Colonic mucosa (tissue), 4 donors: Measurements from ENCODE around the gene BRCA2. TPM values are rescaled to one million over a fixed set of nuclear protein-coding genes. Genes with fewer than 3 reads are reported as not detected.

Experiments used
- DNase-seq: peaks from one replicate; pipeline ENCODE4 v3.0.0-alpha.2; 2020
- H3K27ac ChIP-seq: fragments of 200-600 bp; one replicate; pipeline ENCODE4 v1.8.0; 2021
- H3K27me3 ChIP-seq: fragments of 200-600 bp; one replicate; pipeline ENCODE4 v1.8.0; 2021
- H3K36me3 ChIP-seq: fragments of 200-600 bp; one replicate; pipeline ENCODE4 v1.8.0; 2021
- H3K4me1 ChIP-seq: fragments of 200-600 bp; one replicate; pipeline ENCODE4 v1.8.0; 2021; ENCODE audit warnings: mild to moderate bottlenecking
- H3K4me3 ChIP-seq: fragments of 200-600 bp; one replicate; pipeline ENCODE4 v1.8.0; 2021
- H3K9ac ChIP-seq, 2 donors: one replicate each; pipeline ENCODE4 v1.7.0; 2013; ENCODE audit warnings: control low read depth in 2 of 2, low read depth in 2 of 2, low read length in 2 of 2
- H3K9me3 ChIP-seq: fragments of 200-600 bp; one replicate; pipeline ENCODE4 v1.8.0; 2021
- intact Hi-C: fragments of 100-400 bp; cut with DNase I; formaldehyde crosslinking; loops from one replicate; pipeline ENCODE4 v1.14.1; 2022
- total RNA-seq, 2 donors: library from RNA; stranded (reverse); fragmentation: NEBNext Ultra II Directional in 1 of 2; extraction: Animal tissue kit (Norgen Biotek cat#: 25700) in 1 of 2; gene quantifications; one replicate each; pipeline ENCODE4 v1.2.1, GENCODE V29; 2021
- TF ChIP-seq, protein P1 (sequence below): fragments of 200-600 bp; IDR thresholded peaks from one replicate; pipeline ENCODE4 v1.8.0; 2022; ENCODE audit warnings: antibody characterized with exemption, mild to moderate bottlenecking
- donor health status: healthy.
- donor health status: DM: no; HTN: no; CAD: no.
- donor health status: DM: no; HTN: no; CAD: no.

Gene BRCA2
- total RNA-seq, 2 donors from 2014 or later, result 4.8 to 12.1 TPM

DNA sequence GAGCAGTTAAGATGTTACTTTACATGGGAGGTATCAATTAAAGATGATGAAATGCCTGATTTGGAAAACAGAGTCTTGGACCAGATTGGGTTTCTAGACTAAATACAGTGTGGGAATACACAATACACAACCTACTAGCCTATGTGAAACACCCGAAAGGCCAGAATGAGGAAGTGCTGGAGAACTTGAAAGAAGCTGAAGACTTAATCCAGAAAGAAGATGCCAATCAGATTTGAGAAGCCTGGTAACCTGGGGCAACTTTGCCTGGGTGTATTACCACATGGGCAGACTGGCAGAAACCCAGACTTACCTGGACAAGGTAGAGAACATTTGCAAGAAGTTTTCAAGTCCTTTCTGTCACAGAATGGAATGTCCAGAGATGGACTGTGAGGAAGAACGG lies 69.4 kb downstream of the BRCA2 start:
- intact Hi-C loops, result loop anchor here (10.0 kb wide), 1 partner anchor 200 kb away; the partner anchor contains the start of gene PDS5B
- Histone ChIP-seq H3K27ac (no peak overlapping the region), H3K4me3 (no peak overlapping the region), H3K9ac (no peak overlapping the region), H3K9me3 (no peaks in the 10 kb centered on the region), H3K36me3 (no peaks in the 10 kb centered on the region), H3K4me1 (no peaks in the 10 kb centered on the region), H3K27me3 (no peaks in the 10 kb centered on the region)
- TF ChIP-seq, protein P1, sequence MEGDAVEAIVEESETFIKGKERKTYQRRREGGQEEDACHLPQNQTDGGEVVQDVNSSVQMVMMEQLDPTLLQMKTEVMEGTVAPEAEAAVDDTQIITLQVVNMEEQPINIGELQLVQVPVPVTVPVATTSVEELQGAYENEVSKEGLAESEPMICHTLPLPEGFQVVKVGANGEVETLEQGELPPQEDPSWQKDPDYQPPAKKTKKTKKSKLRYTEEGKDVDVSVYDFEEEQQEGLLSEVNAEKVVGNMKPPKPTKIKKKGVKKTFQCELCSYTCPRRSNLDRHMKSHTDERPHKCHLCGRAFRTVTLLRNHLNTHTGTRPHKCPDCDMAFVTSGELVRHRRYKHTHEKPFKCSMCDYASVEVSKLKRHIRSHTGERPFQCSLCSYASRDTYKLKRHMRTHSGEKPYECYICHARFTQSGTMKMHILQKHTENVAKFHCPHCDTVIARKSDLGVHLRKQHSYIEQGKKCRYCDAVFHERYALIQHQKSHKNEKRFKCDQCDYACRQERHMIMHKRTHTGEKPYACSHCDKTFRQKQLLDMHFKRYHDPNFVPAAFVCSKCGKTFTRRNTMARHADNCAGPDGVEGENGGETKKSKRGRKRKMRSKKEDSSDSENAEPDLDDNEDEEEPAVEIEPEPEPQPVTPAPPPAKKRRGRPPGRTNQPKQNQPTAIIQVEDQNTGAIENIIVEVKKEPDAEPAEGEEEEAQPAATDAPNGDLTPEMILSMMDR, result no peak
- no peak for DNase-seq

DNA sequence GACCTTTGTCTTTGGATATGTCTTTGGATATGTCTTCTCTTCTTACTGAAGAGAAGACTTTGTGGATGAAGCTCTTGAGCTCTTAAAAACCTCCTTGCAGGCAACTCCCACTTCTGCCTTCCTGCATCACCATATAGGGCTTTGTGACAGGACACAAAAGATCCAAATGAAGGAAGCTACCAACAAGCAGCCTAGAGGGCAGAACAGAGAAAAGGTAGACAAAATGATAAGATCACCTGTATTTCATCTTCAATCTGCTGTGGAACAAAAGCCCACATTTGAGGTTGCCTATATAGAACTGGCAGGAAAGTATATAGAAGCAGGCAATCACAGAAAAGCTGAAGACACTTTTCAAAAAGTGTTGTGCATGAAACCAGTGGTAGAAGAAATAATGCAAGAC lies 70.1 kb downstream of the BRCA2 start:
- Histone ChIP-seq H3K9ac (no peak overlapping the region), H3K36me3 (no peaks in the 10 kb centered on the region), H3K4me3 (no peak overlapping the region), H3K9me3 (no peaks in the 10 kb centered on the region), H3K27ac (no peak overlapping the region), H3K27me3 (no peaks in the 10 kb centered on the region), H3K4me1 (no peaks in the 10 kb centered on the region)
- TF ChIP-seq, protein P1, result no peak
- intact Hi-C loops, result loop anchor here (10.0 kb wide), 1 partner anchor 199 kb away; the partner anchor contains the start of gene PDS5B
- no peak for DNase-seq

DNA sequence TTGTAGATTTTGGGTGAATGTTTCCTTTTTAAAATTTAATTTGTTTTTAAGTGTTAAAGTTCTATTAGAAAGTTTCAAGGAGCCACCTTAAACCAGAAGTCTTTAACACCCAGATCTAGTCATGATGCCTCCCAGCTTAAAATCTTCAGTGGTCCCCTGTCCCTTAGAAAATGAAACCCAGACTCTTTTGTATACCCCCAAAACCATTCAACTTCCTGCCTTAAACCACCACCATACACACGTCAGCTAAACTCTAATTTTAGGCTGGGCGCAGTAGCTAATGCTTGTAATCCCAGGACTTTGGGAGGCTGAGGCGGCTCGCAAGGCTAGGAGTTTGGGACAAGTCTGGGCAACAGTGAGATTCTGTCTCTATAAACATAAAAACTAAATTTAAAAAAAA lies 74.7 kb downstream of the BRCA2 start:
- no peaks in the 10 kb centered on the region for H3K36me3 ChIP-seq
- DNase-seq, result no peak
- no peak overlapping the region for H3K27ac ChIP-seq

DNA sequence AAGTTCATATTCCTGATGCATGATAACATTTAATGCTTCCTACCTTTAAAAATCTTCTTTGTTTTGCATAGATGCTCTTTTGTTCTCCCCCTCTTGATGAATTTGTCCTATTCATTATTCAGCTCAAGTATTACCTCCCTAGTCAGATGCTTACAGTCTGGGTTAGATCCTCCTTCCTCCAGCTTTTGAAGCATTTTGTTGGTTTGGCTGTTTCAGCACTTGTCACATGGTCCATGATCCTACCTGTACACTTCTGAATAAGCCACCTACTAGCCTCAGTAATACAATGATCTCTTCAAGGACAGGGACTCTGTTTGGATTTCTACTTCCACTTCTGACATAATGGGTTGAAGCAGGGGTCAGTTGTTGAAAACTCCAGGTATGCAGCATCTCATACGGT lies 75.2 kb downstream of the BRCA2 start:
- H3K27me3 ChIP-seq, result no peaks in the 10 kb centered on the region
- no peaks in the 10 kb centered on the region for H3K4me1 ChIP-seq
- H3K9me3 ChIP-seq, result no peaks in the 10 kb centered on the region
- no peaks in the 10 kb centered on the region for H3K36me3 ChIP-seq
- DNase-seq, result no peak
- intact Hi-C loops, result no loop called here
- no peak overlapping the region for H3K4me3 ChIP-seq
- TF ChIP-seq, protein P1, result no peak
- H3K27ac ChIP-seq, result no peak overlapping the region
- no peak overlapping the region for H3K9ac ChIP-seq

More for the DNA sequence above, 74.7 kb downstream of the BRCA2 start:
- no peaks in the 10 kb centered on the region for H3K27me3 ChIP-seq
- H3K9me3 ChIP-seq, result no peaks in the 10 kb centered on the region
- intact Hi-C loops, result no loop called here
- H3K4me3 ChIP-seq, result no peak overlapping the region
- no peak overlapping the region for H3K9ac ChIP-seq
- no peaks in the 10 kb centered on the region for H3K4me1 ChIP-seq
- TF ChIP-seq, protein P1, result no peak

DNA sequence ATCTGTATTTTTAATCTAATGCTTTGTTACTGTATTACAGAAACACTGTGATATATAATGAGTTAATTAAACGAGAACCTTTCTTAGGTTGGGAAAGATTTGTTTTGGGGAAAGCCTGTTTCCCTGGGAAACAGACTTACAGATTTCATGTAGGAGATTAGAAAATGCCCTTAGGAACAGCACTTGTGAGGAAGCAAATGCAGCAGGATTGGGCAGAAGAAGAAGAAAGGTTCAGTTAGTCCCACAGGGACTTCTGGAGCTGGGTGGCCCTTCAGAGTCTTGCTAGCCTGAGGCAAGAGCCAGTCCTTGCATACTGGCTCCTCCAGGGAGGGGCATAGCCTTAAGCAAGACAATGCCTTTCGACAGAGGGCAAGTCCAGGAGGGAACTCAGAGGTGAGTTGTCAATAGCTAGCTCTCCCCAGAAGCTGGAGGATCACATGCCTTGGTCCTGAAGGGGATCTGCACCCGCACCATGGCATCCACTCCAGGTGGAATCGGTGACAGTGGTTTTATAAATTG lies 75.9 kb downstream of the BRCA2 start:
- Histone ChIP-seq H3K9me3 (no peaks in the 10 kb centered on the region), H3K4me1 (no peaks in the 10 kb centered on the region), H3K27me3 (no peaks in the 10 kb centered on the region), H3K9ac (no peak overlapping the region), H3K36me3 (no peaks in the 10 kb centered on the region), H3K27ac (no peak overlapping the region), H3K4me3 (no peak overlapping the region)
- TF ChIP-seq, protein P1, result no peak
- intact Hi-C loops, result no loop called here
- no peak for DNase-seq
